ENCODE results near the gene EPHB3.

Gene EPHB3

DNA sequence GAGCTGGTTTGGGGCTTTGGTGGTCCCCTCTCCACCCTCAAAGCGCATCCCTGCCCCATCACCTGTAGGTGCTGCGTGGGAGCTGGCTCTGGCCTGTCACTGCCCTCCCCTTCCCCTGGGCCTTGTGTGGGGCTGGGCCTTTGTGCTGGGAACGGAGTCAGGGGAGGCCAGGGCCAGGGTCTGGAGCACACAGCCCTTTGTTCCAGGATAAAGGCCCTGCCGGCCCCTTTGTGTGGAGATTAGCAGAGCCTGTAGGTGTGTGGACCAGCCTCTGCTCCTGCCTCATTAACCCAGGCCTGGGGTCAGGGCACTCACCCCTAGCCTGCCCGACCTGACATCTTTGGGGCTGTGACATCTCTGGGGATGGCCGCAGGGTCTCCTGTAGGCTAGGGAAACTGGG, 8.9 kb downstream of the EPHB3 start:
- no peak overlapping the region for H3K27ac ChIP-seq
- H3K4me3 ChIP-seq, result no peak overlapping the region
- TF ChIP-seq, protein P1, sequence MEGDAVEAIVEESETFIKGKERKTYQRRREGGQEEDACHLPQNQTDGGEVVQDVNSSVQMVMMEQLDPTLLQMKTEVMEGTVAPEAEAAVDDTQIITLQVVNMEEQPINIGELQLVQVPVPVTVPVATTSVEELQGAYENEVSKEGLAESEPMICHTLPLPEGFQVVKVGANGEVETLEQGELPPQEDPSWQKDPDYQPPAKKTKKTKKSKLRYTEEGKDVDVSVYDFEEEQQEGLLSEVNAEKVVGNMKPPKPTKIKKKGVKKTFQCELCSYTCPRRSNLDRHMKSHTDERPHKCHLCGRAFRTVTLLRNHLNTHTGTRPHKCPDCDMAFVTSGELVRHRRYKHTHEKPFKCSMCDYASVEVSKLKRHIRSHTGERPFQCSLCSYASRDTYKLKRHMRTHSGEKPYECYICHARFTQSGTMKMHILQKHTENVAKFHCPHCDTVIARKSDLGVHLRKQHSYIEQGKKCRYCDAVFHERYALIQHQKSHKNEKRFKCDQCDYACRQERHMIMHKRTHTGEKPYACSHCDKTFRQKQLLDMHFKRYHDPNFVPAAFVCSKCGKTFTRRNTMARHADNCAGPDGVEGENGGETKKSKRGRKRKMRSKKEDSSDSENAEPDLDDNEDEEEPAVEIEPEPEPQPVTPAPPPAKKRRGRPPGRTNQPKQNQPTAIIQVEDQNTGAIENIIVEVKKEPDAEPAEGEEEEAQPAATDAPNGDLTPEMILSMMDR (IDR thresholded peaks at IDR 0.05), result no peak
- no peak for DNase-seq (ENCODE audit: low spot score)

- H3K4me3 ChIP-seq, result no peak overlapping the region
- TF ChIP-seq, protein P1 (IDR thresholded peaks at IDR 0.05), result no peak
- DNase-seq (ENCODE audit: low spot score), result no peak
- H3K27ac ChIP-seq, result no peak overlapping the region
These were observed 10.3 kb downstream of the EPHB3 start for GRCh38 chr3:184571750-184572377.

GRCh38 chr3:184572633-184573270, 11.2 kb downstream of the EPHB3 start:
- no peak overlapping the region for H3K4me3 ChIP-seq
- no peak for DNase-seq (ENCODE audit: low spot score)
- no peak overlapping the region for H3K27ac ChIP-seq
- TF ChIP-seq, protein P1 (IDR thresholded peaks at IDR 0.05), result no peak

DNA sequence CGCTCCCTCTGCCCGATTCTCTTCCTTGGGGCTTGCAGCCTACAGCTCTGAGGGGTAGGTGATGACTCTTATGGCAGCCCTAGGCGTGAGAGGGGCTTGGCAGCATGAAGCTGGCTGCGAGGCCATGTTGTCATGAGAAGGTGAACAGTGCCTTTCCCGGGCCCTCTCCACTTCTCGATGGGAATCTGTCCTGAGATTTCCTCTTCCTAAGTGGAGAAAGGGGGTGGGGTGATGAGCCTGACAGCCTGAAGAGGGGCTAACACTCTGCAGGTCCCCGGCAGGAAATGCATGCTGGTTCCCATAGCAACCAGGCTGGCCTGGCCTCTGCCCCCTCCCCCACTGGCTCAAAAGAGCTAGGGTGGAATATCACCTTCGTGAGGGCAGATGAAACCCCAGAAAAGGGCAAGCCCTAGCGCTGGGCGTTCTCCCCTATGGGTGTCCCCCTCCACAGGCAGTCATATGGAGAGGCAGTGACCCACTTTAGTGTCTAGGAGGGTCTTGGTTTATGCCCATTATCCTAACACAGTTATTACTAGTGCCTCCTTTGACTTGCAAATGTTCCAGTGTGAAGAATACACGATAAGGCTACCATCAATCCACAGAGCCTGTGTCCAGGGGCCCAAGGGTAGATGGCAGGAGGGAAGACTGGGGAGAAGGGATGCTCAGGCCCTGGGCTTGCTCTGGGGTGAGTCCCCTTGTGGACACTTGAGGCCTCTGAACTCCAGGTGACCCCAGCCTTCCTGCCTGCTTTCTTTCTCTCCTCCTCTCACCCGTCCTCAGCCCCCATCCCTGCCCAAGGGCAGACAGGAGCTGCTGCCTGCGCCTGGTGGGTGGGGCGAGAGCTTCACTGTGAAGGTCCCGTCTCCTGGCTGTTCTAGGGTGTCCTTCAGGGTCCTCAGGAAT, 13.2 kb downstream of the EPHB3 start:
- Histone ChIP-seq H3K4me3 (no peak overlapping the region), H3K27ac (no peak overlapping the region)
- DNase-seq (ENCODE audit: low spot score), result no peak
- TF ChIP-seq, protein P1 (IDR thresholded peaks at IDR 0.05), result no peak

DNA sequence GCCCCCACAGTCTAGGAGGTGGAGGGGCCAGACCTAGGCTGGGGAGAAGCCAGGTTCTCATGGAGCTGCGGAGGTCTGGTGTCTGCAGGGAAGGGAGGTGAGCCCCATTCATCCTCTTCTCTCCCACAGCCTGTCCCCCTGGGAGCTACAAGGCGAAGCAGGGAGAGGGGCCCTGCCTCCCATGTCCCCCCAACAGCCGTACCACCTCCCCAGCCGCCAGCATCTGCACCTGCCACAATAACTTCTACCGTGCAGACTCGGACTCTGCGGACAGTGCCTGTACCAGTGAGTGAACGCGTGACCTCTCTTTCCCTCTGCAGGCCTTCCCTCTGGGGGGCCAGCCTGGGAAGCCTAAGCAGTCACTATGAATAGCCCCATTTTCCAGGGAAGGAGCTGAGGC, 14.1 kb downstream of the EPHB3 start:
- TF ChIP-seq, protein P1 (IDR thresholded peaks at IDR 0.05), result no peak
- no peak overlapping the region for H3K4me3 ChIP-seq
- no peak overlapping the region for H3K27ac ChIP-seq
- DNase-seq (ENCODE audit: low spot score), result no peak

DNA sequence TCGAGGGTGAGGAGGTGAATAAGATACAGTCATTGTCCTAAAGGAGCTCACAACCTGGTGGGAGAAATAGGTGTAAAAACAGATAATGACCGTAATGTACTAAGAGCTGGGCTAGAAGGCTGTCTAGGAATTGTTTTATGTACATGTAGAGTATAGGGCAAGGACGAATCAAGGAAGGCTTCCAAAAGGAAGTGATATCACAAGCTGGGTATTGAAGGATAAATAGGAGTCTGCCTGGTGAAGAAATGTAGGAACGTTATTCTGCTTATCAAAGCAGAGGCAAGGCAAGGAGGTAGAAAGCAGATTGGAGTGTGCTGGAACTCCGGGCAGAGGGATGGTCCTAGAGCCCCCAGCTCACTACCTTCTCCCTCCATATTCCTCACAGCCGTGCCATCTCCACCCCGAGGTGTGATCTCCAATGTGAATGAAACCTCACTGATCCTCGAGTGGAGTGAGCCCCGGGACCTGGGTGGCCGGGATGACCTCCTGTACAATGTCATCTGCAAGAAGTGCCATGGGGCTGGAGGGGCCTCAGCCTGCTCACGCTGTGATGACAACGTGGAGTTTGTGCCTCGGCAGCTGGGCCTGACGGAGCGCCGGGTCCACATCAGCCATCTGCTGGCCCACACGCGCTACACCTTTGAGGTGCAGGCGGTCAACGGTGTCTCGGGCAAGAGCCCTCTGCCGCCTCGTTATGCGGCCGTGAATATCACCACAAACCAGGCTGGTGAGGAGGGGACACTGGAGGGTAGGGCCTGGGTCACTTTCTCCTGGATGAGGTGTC, 15.1 kb downstream of the EPHB3 start:
- no peak overlapping the region for H3K27ac ChIP-seq
- no peak overlapping the region for H3K4me3 ChIP-seq
- TF ChIP-seq, protein P1 (IDR thresholded peaks at IDR 0.05), result no peak
- DNase-seq (ENCODE audit: low spot score), result no peak

Data from coronary artery (tissue), 2 donors.